Ascending aorta (tissue), 2 donors: ENCODE measurements around the gene TRIM71. TPM values are rescaled to one million over a fixed set of nuclear protein-coding genes. Genes with fewer than 3 reads are reported as not detected.
"Not testable (repeated sequence)": the region's sequence is repeated elsewhere in the genome, so short reads cannot be mapped to it uniquely, and the experiment has no call there.

ENCODE experiments used
- DNase-seq, 2 donors: peaks; one replicate each; pipeline ENCODE4 v3.0.0-alpha.2; 2019; ENCODE audit warnings: low spot score in 2 of 2
- H3K27ac ChIP-seq, 2 donors: fragments of 200-600 bp; sonication (generic); one replicate each; pipeline ENCODE4 v1.5.1; 2016 to 2017; ENCODE audit warnings: mild to moderate bottlenecking in 1 of 2
- H3K27me3 ChIP-seq: fragments of 200-600 bp; sonication (generic); one replicate; pipeline ENCODE4 v1.5.1; 2017
- H3K36me3 ChIP-seq, 2 donors: fragments of 200-600 bp; sonication (generic); one replicate each; pipeline ENCODE4 v1.5.1; 2016
- H3K4me1 ChIP-seq, 2 donors: fragments of 200-600 bp; sonication (generic); one replicate each; pipeline ENCODE4 v1.5.1; 2016 to 2017; ENCODE audit warnings: mild to moderate bottlenecking in 1 of 2
- H3K4me3 ChIP-seq, 2 donors: fragments of 200-600 bp; sonication (generic); one replicate each; pipeline ENCODE4 v1.5.1; 2016 to 2017; ENCODE audit warnings: mild to moderate bottlenecking in 1 of 2
- H3K9me3 ChIP-seq, 2 donors: fragments of 200-600 bp; sonication (generic); one replicate each; pipeline ENCODE4 v1.5.1; 2016
- CTCF ChIP-seq, 3 experiments: fragments of 200-600 bp in 2 of 3; fragments of 450-650 bp in 1 of 3; sonication (generic) in 2 of 3; IDR thresholded peaks; one replicate each; pipeline ENCODE4 v1.5.1; 2016 to 2019; ENCODE audit warnings: antibody characterized with exemption in 3 of 3, mild to moderate bottlenecking in 1 of 3, moderate library complexity in 1 of 3
- intact Hi-C: fragments of 100-400 bp; cut with DNase I; formaldehyde crosslinking; loops from one replicate; pipeline ENCODE4 v1.15.1; 2023
- total RNA-seq: library from RNA; depleted of rRNA; stranded (reverse); fragments of >200 nt; gene quantifications from one replicate; pipeline ENCODE4 v1.1.0, GENCODE V29; 2016

The TRIM71 gene
- total RNA-seq, 1 donor from 2014 or later = not detected

GRCh38 chr3:32821686-32822296 lies 4.0 kb downstream of the TRIM71 start:
- Histone ChIP-seq H3K9me3 (no peaks in the 10 kb centered on the region), H3K4me3 (peak overlapping the region in 1 of 2 donors; percentile 34), H3K27ac (no peak overlapping the region), H3K27me3 (peaks cover 11% of the 10 kb centered on the region), H3K4me1 (peaks cover 5 to 9% of the 10 kb centered on the region in 2 donors), H3K36me3 (no peaks in the 10 kb centered on the region)
- intact Hi-C loops = no loop called here
- TF ChIP-seq CTCF (IDR thresholded peaks at IDR 0.05) = no peak
- DNase-seq = no peak

- Histone ChIP-seq H3K9me3 (no peaks in the 10 kb centered on the region), H3K4me3 (no peak overlapping the region), H3K27me3 (peaks cover 6% of the 10 kb centered on the region), H3K27ac (no peak overlapping the region), H3K4me1 (peaks cover 0 to 1% of the 10 kb centered on the region in 2 donors), H3K36me3 (no peaks in the 10 kb centered on the region)
- no peak for DNase-seq
- intact Hi-C loops = no loop called here
- no peak for TF ChIP-seq CTCF (IDR thresholded peaks at IDR 0.05)
Measured at GRCh38 chr3:32822609-32823498, 5.1 kb downstream of the TRIM71 start.

- H3K36me3 ChIP-seq, H3K27me3 ChIP-seq, DNase-seq, H3K4me3 ChIP-seq, H3K4me1 ChIP-seq, H3K27ac ChIP-seq, H3K9me3 ChIP-seq, intact Hi-C loops: not testable (repeated sequence)
Measured at GRCh38 chr3:32823641-32824184, 5.9 kb downstream of the TRIM71 start.

- no peaks in the 10 kb centered on the region for H3K9me3 ChIP-seq
- no peak for TF ChIP-seq CTCF (IDR thresholded peaks at IDR 0.05)
- H3K36me3 ChIP-seq = no peaks in the 10 kb centered on the region
- H3K4me1 ChIP-seq = no peaks in the 10 kb centered on the region
- H3K27ac ChIP-seq = no peak overlapping the region
- H3K4me3 ChIP-seq = no peak overlapping the region
- intact Hi-C loops = no loop called here
- no peak for DNase-seq
- no peaks in the 10 kb centered on the region for H3K27me3 ChIP-seq
Measured at GRCh38 chr3:32825601-32826375, 8.0 kb downstream of the TRIM71 start.

GRCh38 chr3:32831062-32831461 lies 13.3 kb downstream of the TRIM71 start:
- Histone ChIP-seq H3K4me1 (no peaks in the 10 kb centered on the region), H3K4me3 (no peak overlapping the region), H3K9me3 (no peaks in the 10 kb centered on the region), H3K27ac (no peak overlapping the region), H3K27me3 (no peaks in the 10 kb centered on the region), H3K36me3 (no peaks in the 10 kb centered on the region)
- no peak for DNase-seq
- intact Hi-C loops = no loop called here
- no peak for TF ChIP-seq CTCF (IDR thresholded peaks at IDR 0.05)
